Activated CD4-positive, alpha-beta T cell treated with anti-CD3 and anti-CD28 coated beads, Interleukin-2, Interleukin-4, amounts not matched to agents 100 ng/mL and 50 ng/mL, durations not matched to agents 16 hours and 8 hours (primary cell): ENCODE results near the gene FAM229B.

Source experiments
- DNase-seq: peaks from one replicate; pipeline ENCODE4 v3.0.0-alpha.2; 2020; ENCODE audit warnings: low spot score

FAM229B gene

DNA sequence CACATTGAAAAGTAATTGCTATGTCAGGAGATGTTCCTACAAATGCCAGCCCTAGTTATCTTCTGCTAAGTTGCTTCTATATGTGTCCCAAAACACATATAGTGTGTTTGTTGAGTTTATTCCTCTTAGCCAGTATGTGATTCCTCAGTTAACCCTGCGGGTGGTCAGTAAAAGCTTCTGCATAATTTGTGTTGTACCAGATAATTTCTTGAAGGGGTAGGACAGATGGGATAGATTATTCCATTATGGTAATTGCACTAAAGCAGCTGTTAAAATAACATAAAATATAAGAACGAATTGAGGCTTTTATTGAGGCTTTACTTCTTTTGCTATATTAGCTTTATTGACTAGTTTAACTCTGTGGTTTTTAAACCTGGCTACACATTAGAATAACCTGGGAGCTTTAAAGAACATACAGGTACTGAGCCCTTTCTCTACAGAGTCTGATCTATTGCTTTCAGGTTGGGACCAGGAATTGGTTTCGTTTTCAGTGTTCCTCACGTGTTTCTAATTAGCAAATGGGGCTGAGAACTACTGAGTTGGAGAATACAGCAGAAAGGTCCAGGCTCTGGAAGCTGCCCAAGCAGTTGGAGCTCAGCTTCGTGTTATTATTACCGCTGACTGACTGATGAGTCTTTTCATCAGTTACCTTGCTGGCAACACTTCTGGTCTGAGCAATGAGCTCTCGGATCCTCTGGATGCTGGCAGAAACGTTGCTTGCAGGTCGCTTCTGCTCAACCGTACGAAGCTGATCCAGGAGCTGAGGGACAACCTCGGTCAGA, 56.9 kb downstream of the FAM229B start:
- DNase-seq = no peak

DNA sequence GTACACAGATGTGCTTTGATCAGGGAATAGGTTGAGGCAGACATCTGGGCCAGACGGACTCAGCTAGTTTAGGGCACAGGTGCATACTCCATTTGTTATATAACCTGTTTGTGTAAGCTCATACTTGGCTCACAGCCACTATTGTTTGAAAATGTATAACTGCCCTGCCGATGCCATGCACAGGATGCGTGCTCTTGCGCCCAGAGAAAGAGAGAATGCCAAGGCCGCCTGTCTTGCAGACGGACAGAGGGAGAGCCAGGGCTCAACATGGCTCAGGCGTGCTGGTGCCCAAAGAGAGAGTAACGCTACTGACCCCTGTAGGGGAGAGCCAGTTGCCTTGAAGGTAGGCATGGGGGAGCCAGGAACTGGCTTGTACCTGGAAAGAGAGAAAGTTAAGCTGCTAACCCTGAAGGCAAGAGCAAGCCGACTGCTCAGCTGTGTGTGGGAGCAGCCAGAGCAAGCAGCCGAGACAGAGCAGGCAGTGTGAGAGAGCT, 57.7 kb downstream of the FAM229B start:
- DNase-seq = no peak

DNA sequence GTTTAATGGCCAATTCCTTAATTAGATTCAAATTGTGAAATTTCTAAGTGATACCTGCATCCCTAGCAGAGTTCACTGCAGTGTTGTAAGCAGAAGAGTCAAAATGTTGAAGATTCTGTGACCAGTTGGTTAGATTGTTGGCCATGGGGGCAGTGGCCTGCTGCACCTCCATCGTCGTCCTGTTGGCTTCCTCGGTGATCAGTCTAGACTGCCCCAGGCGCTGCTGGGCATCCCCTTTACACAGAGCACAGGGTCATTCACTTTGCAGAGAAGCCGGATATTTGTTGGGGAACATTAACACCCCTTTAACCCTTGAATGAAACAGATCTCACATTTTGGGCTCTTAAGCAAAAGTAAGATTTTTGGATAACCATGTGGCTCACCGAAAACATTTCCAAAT, 60.7 kb downstream of the FAM229B start:
- DNase-seq = no peak

DNA sequence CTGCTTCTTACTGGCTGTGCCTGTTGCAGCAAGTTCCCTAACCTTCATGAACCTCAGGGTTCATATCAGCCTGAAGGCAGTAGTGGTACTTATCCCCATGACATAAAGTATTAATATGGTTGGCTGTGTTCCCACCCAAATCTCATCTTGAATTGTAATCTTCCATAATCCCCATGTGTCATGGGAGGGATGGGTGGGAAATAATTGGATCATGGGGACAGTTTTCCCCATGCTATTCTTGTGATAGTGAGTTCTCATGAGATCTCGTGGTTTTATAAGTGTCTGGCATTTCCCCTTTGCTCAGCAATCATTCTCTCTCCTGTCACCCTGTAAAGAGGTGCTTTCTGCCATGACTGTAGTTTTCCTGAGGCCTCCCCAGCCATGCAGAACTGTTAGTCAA, 61.8 kb downstream of the FAM229B start:
- no peak for DNase-seq

DNA sequence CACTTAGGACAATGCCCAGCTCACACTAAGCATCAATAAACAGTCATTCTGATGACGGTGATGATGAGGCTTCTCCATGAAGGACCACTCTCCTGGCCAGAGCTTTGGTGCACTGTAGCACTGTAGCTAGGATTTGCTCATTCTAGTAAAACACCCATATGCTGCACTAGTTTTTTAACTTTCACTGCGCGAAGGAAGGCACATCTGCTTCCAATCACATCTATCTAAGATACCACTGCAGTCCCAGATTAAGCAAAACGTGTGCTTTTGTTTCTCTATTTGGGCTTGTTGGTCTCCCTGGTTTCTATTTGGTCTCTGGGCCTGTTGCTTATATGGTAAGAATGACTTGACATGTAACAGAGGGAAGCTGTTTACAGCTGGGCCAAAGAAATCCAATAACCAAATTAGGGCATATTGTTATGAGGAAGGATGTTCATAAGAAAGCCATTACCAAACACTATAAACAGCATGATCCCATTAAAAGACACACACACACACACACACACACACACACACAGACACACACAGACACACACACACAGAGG, 62.4 kb downstream of the FAM229B start:
- DNase-seq = no peak

DNA sequence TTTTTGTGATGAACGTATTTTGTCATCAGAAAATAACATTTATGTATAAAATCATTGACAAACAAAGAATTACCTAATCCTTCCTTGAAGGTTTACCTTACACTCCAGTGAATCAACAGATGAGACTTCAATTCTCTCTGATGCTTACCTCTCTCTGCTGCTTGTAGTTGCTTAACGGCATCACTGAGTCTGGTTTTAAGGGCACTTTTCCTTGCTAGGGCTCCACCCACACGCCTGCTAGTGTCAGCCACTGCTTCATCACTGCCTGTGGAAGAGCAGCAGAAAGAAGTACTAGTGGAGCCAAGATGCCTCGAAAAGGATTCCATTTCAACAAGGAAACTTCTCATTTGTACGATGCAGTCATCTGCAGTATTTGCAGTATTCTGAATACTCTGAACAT, 63.0 kb downstream of the FAM229B start:
- no peak for DNase-seq
